GM23338 (cell line): ENCODE data around the gene HLA-DPA1.

Experiments used
- CREB1 ChIP-seq: fragments of 250-450 bp; sonication (Bioruptor Pico); IDR thresholded peaks from 2 replicates; pipeline ENCODE4 v1.5.0; 2020; ENCODE audit warnings: low read depth, mild to moderate bottlenecking, moderate library complexity
- CTCF ChIP-seq, 2 experiments: fragments of 200-600 bp in 1 of 2; sonication (generic) in 1 of 2; conservative IDR thresholded peaks; 2 replicates each; pipeline versions ENCODE4 v1.5.1 to v1.6.1; 2016 to 2017; ENCODE audit warnings: antibody characterized with exemption in 2 of 2, low read depth in 2 of 2, mild to moderate bottlenecking in 2 of 2, moderate library complexity in 1 of 2
- EZH2 ChIP-seq: fragments of 200-600 bp; sonication (generic); IDR thresholded peaks from one replicate; pipeline ENCODE4 v1.8.0; 2017; ENCODE audit warnings: antibody characterized with exemption, mild to moderate bottlenecking, low read depth; ENCODE audit not compliant: unreplicated experiment
- EZH2phosphoT487 ChIP-seq: fragments of 200-600 bp; sonication (generic); IDR thresholded peaks from one replicate; pipeline ENCODE4 v1.8.1; 2018; ENCODE audit warnings: antibody characterized with exemption; ENCODE audit not compliant: unreplicated experiment
- POLR2AphosphoS5 ChIP-seq: IDR thresholded peaks from 2 replicates; pipeline ENCODE4 v1.6.1; 2016; ENCODE audit warnings: antibody characterized with exemption, low read depth
- REST ChIP-seq: IDR thresholded peaks from one replicate; pipeline ENCODE4 v1.6.1; 2018; ENCODE audit warnings: antibody characterized with exemption; ENCODE audit not compliant: unreplicated experiment
- ZNF331 ChIP-seq: fragments of 250-450 bp; sonication (Bioruptor Pico); IDR thresholded peaks from 2 replicates; pipeline ENCODE4 v1.5.0; 2020; ENCODE audit warnings: low read depth, mild to moderate bottlenecking, moderate library complexity

- TF ChIP-seq POLR2AphosphoS5 (no peak), EZH2phosphoT487 (no peak), EZH2 (no peak), CTCF (conservative IDR thresholded peaks at IDR 0.05; ENCODE audit: low read depth in 2 of 2) (peak; percentile 78 to 79), REST (no peak), ZNF331 (CRISPR knock-in tag) (no peak), CREB1 (CRISPR knock-in tag) (no peak)
Measured at GRCh38 chr6:33014841-33015634, 58.4 kb downstream of the HLA-DPA1 start.
